NCI-H2227 treated with DMSO at 0.1 percent for 48 hours (cell line): Measurements from ENCODE around the gene FOXP1.

Experiments used
- DNase-seq: peaks from one replicate; lab custom pipeline; 2025; lab: John Stamatoyannopoulos, UW

The FOXP1 gene

DNA sequence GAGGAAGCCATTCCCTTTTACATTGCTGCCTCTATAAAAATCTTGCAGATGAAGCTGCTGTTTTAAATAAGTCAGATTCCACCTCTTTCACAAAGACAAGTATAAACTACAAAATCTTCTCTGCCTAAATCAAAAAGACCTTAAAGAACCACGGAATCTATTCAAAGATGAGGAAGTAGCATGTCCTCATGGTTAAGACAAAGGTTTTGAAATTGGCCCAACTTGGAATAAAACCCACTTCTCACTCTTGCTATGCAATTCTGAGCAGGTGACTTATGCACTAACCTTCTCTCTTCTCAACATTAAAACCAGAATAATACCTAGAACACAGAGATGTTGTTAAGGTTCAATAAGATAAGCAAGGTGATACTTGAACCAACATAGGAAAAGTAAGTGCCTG lies 97.6 kb downstream of the FOXP1 start:
- DNase-seq: no peak

- no peak for DNase-seq
Observed at GRCh38 chr3:71484452-71484851, 99.1 kb downstream of the FOXP1 start.

- no peak for DNase-seq
Observed at GRCh38 chr3:71484047-71484446, 99.5 kb downstream of the FOXP1 start.

DNA sequence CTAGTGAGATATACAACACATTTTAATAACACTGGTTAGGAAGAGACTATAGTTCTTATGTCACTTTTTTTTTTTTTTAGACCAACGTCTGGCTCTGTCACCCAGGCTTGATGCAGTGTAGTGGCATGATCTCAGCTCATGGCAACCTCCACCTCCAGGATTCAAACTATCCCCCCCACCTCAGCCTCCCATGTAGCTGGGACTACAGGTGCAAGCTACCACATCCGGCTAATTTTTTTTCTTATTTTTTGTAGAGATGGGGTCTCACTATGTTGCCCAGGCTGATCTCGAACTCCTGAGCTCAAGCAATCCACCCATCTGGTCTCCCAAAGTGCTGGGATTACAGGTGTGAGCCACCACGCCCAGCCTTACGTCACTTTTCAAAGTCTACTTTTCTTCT lies 100.8 kb downstream of the FOXP1 start:
- DNase-seq: no peak

GRCh38 chr3:71478568-71478967 lies 105.0 kb downstream of the FOXP1 start:
- no peak for DNase-seq

DNA sequence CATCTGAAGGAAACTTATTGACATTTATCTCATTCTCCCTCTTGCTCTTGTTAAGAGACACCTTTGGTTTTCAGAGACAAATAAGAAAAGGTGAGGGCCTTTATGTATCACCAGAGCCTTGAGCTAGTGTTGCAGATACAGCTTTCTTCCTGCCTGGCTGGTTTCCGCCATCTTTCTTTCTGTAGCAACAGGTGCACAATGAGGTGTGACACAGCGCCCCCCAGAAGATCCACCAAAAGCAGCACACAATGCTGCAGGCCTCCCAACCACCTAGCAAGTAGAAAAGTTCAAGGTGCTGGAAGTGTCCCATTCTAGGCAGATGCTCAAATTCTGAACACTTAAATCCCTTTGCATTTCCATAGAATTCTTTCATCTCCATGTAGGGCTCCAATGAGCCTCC lies 106.6 kb downstream of the FOXP1 start:
- DNase-seq: no peak

DNA sequence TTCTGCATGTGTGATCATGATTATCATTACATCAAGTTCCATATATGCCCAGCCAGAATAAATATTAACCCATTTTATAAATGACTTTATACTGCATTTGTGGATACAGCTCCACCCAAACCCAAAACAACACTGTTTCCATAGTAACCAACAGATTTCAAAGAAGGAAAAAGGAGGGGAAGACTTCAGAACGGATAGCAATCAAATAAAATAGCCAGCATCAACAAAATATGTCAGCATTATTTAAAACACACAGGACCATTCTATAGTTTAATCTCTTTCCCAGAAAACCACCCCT lies 114.4 kb downstream of the FOXP1 start:
- no peak for DNase-seq

GRCh38 chr3:71468311-71469137 lies 115.0 kb downstream of the FOXP1 start:
- DNase-seq: no peak

- DNase-seq: no peak
Observed at GRCh38 chr3:71466483-71466882, 117.0 kb downstream of the FOXP1 start.

DNA sequence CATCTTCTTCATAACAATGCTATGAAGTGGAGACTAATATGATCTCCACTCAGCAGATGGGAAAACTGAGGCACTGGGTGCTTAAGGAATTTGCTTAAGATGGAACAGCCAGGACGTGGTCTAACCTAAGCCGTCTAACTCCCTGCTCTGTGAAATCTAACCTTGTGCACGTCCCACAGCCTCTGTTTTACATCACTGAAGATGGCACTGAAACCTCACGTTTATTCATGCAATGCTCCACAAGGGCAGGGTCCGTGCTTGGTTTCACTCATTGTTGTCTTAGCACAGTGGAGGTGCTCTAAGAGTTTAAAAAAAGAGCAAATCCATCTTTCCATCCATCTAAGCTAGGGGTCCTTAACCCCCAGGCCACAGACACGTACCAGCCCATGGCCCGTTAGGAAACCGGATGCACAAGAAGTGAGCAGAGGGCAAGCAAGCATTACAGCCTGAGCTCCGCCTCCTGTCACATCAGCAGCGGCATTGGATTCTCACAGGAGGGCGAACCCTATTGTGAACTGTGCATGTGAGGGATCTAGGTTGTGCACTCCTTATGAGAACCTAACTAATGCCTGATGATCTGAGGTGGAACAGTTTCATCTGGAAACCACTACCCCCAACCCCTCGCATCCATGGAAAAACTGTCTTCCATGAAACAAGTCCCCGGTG lies 118.0 kb downstream of the FOXP1 start:
- DNase-seq: no peak

- DNase-seq: no peak
Observed at GRCh38 chr3:71464613-71465012, 118.9 kb downstream of the FOXP1 start.

DNA sequence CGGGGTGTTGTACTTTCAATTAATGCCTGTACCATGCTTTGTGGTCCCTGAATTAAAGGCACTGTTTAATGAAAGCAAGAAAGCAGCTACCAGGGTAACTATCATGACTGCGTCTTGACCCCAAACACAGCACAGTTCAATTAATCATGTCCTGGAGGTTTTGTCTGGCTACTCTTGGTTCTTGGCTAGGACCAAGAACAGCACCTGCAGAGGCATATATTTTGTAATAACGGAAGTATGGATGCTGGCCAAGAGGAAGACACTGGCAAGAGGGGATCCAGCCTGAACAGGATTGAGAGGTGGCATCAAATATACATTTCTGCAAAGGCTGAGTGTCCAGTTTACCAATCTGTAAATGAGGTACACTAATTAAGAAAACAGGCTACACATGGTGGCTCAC lies 119.9 kb downstream of the FOXP1 start:
- DNase-seq: no peak

DNA sequence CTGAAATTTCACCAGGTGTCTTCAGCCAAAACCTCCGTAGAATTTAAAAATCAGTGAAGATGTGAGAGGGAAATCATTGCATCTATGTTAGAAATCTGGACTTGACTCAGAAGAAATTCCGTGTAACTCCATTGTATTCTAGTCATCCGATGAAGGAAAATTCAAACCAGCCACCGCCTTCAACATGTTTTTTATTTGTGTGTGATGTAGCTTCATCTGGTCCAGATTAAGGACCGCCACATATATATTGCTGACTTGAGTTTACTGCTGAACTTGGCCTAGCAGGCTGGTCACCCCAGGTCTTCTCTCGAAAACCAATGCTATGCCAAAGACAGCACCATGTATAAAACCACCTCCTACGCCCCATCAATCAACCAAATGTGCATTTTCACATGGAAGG lies 120.9 kb downstream of the FOXP1 start:
- no peak for DNase-seq

DNA sequence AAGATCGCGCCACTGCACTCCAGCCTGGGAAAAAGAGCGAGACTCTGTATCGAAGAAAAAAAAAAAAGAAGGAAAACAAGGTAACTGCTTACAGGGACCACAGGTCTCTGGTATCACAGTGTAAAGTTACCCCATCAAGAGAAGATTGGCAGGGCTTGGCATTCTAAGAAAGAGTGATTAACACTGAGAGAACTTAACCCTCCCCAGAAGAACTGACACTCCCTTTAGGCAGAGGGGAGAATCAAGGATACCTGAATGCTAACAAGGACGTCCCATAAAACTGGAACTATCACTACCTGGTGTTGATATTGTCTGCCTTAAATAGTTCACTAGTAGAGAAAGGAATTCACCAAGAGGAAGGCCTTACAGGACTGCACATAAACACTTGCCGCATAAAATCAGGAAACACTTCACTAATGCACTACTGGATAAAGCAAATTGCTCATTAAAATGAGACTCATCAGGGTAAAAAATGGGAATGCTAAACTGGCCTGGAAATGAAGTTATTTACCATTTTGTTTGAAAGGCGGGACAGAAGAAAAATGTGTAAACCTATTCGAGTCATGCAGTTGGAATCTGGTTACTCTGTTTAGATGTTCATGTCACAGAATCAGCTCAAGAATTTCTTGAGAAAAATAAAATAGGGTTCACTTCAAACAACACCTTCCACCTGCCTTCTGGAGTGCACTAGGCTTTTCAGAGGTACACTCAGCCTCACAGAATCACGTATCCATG lies 121.6 kb downstream of the FOXP1 start:
- DNase-seq: no peak

DNA sequence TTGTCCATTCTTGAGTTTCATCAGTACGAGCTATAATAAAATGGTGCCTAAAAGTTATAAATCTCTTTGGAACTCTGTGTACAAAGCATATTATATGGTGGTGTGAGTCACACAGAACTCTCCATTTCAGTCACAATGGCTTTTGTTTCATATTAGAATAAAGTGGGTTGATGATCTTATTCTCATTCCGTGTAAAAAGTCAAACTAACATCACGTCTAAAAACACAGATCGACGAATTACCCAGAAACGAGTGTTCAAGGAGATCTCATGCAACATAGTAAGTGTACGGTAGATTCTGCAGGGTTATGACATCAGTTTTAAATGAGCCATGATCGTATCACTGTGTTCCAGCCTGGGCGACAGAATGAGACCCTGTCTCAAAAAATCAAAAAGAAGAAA lies 122.4 kb downstream of the FOXP1 start:
- no peak for DNase-seq

- DNase-seq: no peak
Observed at GRCh38 chr3:71458895-71459294, 124.6 kb downstream of the FOXP1 start.

GRCh38 chr3:71456826-71457225 lies 126.7 kb downstream of the FOXP1 start:
- no peak for DNase-seq

DNA sequence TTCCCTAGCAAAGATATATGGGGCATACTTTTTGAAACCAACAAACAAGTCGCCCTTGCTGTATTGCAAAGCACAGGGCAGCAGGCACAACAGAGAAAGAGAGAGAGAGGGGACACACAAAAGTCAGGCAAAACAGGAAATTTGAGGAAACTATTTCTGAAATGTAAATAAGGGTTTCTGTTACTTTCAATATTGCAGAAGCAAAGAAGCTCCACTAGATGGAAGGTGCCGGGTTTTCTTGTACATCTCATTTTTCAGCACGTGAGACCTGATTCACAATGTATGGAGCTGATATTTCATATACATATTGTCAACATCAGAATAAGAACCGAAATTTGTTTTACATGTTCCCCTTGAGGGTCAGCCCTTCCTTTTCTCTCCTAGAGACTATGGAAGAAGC lies 127.4 kb downstream of the FOXP1 start:
- no peak for DNase-seq

- DNase-seq: no peak
Observed at GRCh38 chr3:71454512-71455403, 128.8 kb downstream of the FOXP1 start.

GRCh38 chr3:71453822-71454511 lies 129.6 kb downstream of the FOXP1 start:
- no peak for DNase-seq

GRCh38 chr3:71453319-71453718 lies 130.2 kb downstream of the FOXP1 start:
- no peak for DNase-seq

GRCh38 chr3:71451812-71452211 lies 131.7 kb downstream of the FOXP1 start:
- no peak for DNase-seq
